ENCODE results near the gene TNFRSF6B. TPM values are rescaled to one million over a fixed set of nuclear protein-coding genes. Genes with fewer than 3 reads are reported as not detected.

Gene TNFRSF6B
- total RNA-seq, 1 donor from 2014 or later, result 0.64 TPM

- intact Hi-C loops (cut with micrococcal nuclease), result no loop called here
- DNase-seq, result no peak
- no peak for ATAC-seq
Observed at GRCh38 chr20:63741676-63742380, 45.4 kb downstream of the TNFRSF6B start.

GRCh38 chr20:63742381-63743024 is 46.1 kb downstream of the TNFRSF6B start:
- intact Hi-C loops (cut with micrococcal nuclease), result no loop called here
- DNase-seq, result no peak
- ATAC-seq, result no peak

- intact Hi-C loops (cut with micrococcal nuclease), result no loop called here
- DNase-seq, result no peak
- no peak for ATAC-seq
Observed at GRCh38 chr20:63743210-63743970, 46.9 kb downstream of the TNFRSF6B start.

GRCh38 chr20:63744158-63744557 is 47.7 kb downstream of the TNFRSF6B start:
- ATAC-seq (no peak), DNase-seq (no peak)
- intact Hi-C loops (cut with micrococcal nuclease), result no loop called here

GRCh38 chr20:63744574-63745423 is 48.3 kb downstream of the TNFRSF6B start:
- DNase-seq (no peak), ATAC-seq (no peak)
- intact Hi-C loops (cut with micrococcal nuclease), result no loop called here

GRCh38 chr20:63745424-63745805 is 49.0 kb downstream of the TNFRSF6B start:
- intact Hi-C loops (cut with micrococcal nuclease), result no loop called here
- no peak for ATAC-seq
- no peak for DNase-seq

GRCh38 chr20:63745961-63746731 is 49.7 kb downstream of the TNFRSF6B start:
- no peak for ATAC-seq
- intact Hi-C loops (cut with micrococcal nuclease), result no loop called here
- DNase-seq, result no peak

- DNase-seq, result no peak
- ATAC-seq, result no peak
- intact Hi-C loops (cut with micrococcal nuclease), result no loop called here
Observed at GRCh38 chr20:63746751-63747315, 50.4 kb downstream of the TNFRSF6B start.

- DNase-seq (no peak), ATAC-seq (peak; percentile 10)
- intact Hi-C loops (cut with micrococcal nuclease), result no loop called here
Observed at GRCh38 chr20:63747622-63748069, 51.2 kb downstream of the TNFRSF6B start.

Other genes with a start within 250 kb of the TNFRSF6B start
- 0.52 TPM for gene KCNQ2, start 224.0 kb upstream of the TNFRSF6B start, total RNA-seq
- gene EEF1A2, start 197.6 kb upstream of the TNFRSF6B start, total RNA-seq, result 1,346 TPM
- gene PPDPF, start 175.9 kb upstream of the TNFRSF6B start, total RNA-seq, result 307 TPM
- not detected for gene PTK6, start 159.3 kb upstream of the TNFRSF6B start, total RNA-seq
- not detected for gene SRMS, start 148.9 kb upstream of the TNFRSF6B start, total RNA-seq
- 0.15 TPM for gene FNDC11, start 142.5 kb upstream of the TNFRSF6B start, total RNA-seq
- gene HELZ2, start 122.4 kb upstream of the TNFRSF6B start, total RNA-seq, result 13.2 TPM
- 5.9 TPM for gene GMEB2, start 69.6 kb upstream of the TNFRSF6B start, total RNA-seq
- gene STMN3, start 43.2 kb upstream of the TNFRSF6B start, total RNA-seq, result 5.5 TPM
- 9.9 TPM for gene RTEL1, start 38.3 kb upstream of the TNFRSF6B start, total RNA-seq
- gene ARFRP1, start 11.3 kb downstream of the TNFRSF6B start, total RNA-seq, result 46.5 TPM
- gene ZGPAT, start 11.4 kb downstream of the TNFRSF6B start, total RNA-seq, result 16.2 TPM
- 2.7 TPM for gene LIME1, start 40.0 kb downstream of the TNFRSF6B start, total RNA-seq
- gene SLC2A4RG, start 43.1 kb downstream of the TNFRSF6B start, total RNA-seq, result 104 TPM
- gene ZBTB46, start 134.6 kb downstream of the TNFRSF6B start, total RNA-seq, result 13.1 TPM
- not detected for gene ABHD16B, start 164.8 kb downstream of the TNFRSF6B start, total RNA-seq
- gene TPD52L2, start 168.6 kb downstream of the TNFRSF6B start, total RNA-seq, result 78.0 TPM
- 47.3 TPM for gene DNAJC5, start 198.5 kb downstream of the TNFRSF6B start, total RNA-seq

Data from left ventricle myocardium superior (tissue), 1 donor.